ENCODE data around the gene NPAS4.

Gene NPAS4

DNA sequence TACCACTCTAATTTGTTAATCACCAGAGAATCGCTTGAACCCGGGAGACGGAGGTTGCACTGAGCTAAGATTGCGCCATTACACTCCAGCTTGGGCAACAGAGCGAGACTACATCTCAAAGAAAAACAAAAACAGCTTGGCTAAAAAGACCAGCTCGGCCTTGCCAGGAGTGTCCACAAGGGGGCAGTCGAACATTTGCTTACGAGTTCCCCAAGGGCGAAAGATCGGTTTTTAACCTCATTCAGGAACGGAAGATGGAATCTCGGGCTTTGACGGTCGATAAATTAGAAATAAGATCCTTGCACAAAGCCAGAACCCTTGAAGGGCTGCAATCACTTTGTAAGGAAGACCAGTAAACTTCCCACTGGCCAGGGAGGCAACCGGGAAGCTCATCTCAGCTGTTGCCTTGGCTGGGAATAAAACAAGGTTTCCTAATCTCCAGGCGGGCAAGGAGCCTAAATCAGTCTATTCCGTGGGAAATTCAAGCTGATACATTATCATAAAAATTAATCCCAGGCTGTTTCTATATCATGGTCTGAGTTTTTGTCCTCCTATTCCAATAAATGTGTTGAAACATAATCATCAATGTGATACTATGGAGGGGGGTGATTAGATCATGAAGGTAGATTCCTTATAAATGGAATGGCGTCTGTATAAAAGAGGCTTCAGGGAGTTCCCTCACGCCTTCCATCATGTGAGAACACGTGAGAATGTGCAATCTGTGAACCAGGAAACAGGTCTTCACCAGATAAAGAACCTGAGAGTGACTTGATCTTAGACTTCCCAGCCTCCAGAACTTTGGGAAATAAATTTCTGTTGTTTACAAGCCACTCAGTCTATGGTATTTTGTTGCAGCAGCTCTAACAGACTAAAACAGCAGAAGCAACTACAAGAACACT lies 34.4 kb upstream of the NPAS4 start:
- no peaks in the 10 kb centered on the region for H3K36me3 ChIP-seq
- TF ChIP-seq, protein P1, sequence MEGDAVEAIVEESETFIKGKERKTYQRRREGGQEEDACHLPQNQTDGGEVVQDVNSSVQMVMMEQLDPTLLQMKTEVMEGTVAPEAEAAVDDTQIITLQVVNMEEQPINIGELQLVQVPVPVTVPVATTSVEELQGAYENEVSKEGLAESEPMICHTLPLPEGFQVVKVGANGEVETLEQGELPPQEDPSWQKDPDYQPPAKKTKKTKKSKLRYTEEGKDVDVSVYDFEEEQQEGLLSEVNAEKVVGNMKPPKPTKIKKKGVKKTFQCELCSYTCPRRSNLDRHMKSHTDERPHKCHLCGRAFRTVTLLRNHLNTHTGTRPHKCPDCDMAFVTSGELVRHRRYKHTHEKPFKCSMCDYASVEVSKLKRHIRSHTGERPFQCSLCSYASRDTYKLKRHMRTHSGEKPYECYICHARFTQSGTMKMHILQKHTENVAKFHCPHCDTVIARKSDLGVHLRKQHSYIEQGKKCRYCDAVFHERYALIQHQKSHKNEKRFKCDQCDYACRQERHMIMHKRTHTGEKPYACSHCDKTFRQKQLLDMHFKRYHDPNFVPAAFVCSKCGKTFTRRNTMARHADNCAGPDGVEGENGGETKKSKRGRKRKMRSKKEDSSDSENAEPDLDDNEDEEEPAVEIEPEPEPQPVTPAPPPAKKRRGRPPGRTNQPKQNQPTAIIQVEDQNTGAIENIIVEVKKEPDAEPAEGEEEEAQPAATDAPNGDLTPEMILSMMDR (IDR thresholded peaks at IDR 0.05; ENCODE audit: low read depth, low read length), result peak; percentile 87
- peak overlapping the region; percentile 62 for H3K27ac ChIP-seq
- H3K27me3 ChIP-seq (ENCODE audit: insufficient read depth, low read depth, severe bottlenecking), result no peaks in the 10 kb centered on the region
- peak; percentile 90 for DNase-seq
- H3K9me3 ChIP-seq (ENCODE audit: severe bottlenecking), result no peaks in the 10 kb centered on the region
- H3K4me3 ChIP-seq (ENCODE audit: low read depth, low read length), result peak overlapping the region; percentile 46

DNA sequence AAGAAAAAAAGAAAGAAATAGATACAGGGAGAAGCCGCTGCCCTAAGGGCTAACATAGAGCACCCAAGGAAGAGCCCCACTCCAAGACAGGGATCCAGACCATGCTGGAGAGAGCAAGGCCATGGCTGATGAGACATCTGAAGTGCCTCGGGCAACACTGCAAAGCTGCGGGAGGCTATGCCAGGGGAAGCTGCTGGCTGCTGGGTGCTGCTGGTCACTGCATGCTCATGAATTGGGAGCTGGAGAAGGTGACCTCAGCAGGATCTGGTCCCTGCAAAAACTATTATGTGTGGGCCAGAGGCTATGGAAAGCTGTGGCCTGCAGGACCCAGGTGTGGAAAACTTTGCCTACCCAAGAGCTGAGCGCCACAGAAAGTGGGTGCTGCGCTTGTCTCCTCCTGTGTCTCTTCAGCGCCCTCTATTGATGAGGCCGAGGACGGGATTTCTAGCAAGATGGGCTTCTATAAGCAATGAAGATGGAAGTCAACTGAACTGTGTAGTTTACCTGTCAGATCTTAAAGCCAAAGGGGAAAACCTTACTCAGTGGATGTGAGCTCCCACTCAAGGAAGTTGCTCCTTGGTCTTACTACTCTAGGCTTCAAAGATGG lies 32.0 kb upstream of the NPAS4 start:
- no peaks in the 10 kb centered on the region for H3K27me3 ChIP-seq (ENCODE audit: insufficient read depth, low read depth, severe bottlenecking)
- H3K36me3 ChIP-seq, result no peaks in the 10 kb centered on the region
- TF ChIP-seq, protein P1 (IDR thresholded peaks at IDR 0.05; ENCODE audit: low read depth, low read length), result peak; percentile 83
- H3K27ac ChIP-seq, result no peak overlapping the region
- H3K4me3 ChIP-seq (ENCODE audit: low read depth, low read length), result no peak overlapping the region
- DNase-seq, result peak; percentile 82
- H3K9me3 ChIP-seq (ENCODE audit: severe bottlenecking), result no peaks in the 10 kb centered on the region

DNA sequence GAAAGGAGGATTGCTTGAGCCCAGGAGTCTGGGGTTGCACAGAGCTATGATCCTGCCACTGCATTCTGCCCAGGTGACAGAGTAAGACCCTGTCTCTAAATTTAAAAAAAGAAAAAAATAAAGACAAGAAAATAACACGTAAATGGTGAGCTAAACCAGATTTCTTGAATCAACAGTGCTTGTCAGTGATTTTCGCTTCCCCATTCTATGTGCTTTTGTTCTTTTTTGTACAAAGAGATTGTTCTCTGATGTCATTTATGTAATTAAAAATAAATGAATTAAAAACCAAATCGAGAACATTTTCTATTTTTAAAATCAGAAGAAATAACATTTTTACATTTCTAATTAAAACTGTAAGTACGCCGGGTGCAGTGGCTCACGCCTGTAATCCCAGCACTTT lies 29.5 kb upstream of the NPAS4 start:
- H3K27ac ChIP-seq, result no peak overlapping the region
- no peak for DNase-seq

DNA sequence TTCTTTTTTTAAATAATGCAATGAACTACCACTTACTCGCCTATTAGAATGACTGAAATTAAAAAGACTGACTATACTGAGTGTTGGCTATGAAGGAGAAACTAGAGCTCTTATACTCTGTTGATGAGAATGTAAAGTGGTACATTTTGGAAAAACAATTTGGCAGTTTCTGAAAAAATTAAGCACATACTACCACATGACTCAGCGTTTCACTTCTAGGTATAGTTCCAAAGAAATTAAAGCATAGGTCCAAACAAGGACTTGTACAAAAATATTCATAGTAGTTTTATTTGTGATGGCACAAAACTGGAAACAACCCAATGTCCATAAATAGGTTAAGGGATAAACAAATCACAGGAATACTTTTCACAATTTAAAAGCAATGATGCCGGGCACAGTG lies 26.9 kb upstream of the NPAS4 start:
- no peaks in the 10 kb centered on the region for H3K9me3 ChIP-seq (ENCODE audit: severe bottlenecking)
- no peaks in the 10 kb centered on the region for H3K27me3 ChIP-seq (ENCODE audit: insufficient read depth, low read depth, severe bottlenecking)
- no peaks in the 10 kb centered on the region for H3K36me3 ChIP-seq
- TF ChIP-seq, protein P1 (IDR thresholded peaks at IDR 0.05; ENCODE audit: low read depth, low read length), result no peak
- no peak overlapping the region for H3K27ac ChIP-seq
- no peak overlapping the region for H3K4me3 ChIP-seq (ENCODE audit: low read depth, low read length)
- DNase-seq, result no peak

More for the DNA sequence above, 29.5 kb upstream of the NPAS4 start:
- Histone ChIP-seq H3K27me3 (ENCODE audit: insufficient read depth, low read depth, severe bottlenecking) (no peaks in the 10 kb centered on the region), H3K9me3 (ENCODE audit: severe bottlenecking) (no peaks in the 10 kb centered on the region), H3K36me3 (no peaks in the 10 kb centered on the region), H3K4me3 (ENCODE audit: low read depth, low read length) (no peak overlapping the region)
- TF ChIP-seq, protein P1 (IDR thresholded peaks at IDR 0.05; ENCODE audit: low read depth, low read length), result no peak

DNA sequence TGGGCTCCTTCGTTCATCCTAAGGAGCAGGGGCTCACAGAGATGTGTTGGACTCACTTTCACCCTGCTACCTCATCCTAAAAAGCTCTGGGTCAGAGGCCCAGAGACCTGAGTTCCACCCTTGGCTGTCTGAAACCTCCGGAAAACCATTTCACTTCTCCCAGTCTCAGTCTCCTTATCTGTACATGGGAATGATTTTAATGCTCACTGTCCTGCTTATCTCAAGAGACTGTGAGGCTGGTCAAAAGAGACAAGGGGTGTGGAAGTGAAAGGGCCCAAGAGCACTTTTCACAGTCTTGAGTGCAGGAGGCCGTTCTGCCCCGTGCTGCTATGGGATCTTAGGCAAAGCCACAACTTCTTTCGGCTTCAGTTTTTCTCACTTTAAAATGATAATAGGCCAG lies 13.2 kb upstream of the NPAS4 start:
- no peaks in the 10 kb centered on the region for H3K36me3 ChIP-seq
- DNase-seq, result no peak
- TF ChIP-seq, protein P1 (IDR thresholded peaks at IDR 0.05; ENCODE audit: low read depth, low read length), result no peak
- H3K27ac ChIP-seq, result no peak overlapping the region
- H3K4me3 ChIP-seq (ENCODE audit: low read depth, low read length), result no peak overlapping the region
- H3K9me3 ChIP-seq (ENCODE audit: severe bottlenecking), result no peaks in the 10 kb centered on the region
- no peaks in the 10 kb centered on the region for H3K27me3 ChIP-seq (ENCODE audit: insufficient read depth, low read depth, severe bottlenecking)
